ENCODE results near the gene SUMO3. TPM values are rescaled to one million over a fixed set of nuclear protein-coding genes. Genes with fewer than 3 reads are reported as not detected.

Gene SUMO3
- 75.2 and 107 TPM in 2 replicates for total RNA-seq

GRCh38 chr21:44817914-44818639, at the start of gene SUMO3:
TSS of gene SUMO3 (minus strand) at chr21:44818062. CDS start at chr21:44817968, 94 bp downstream.
- DNase-seq = peak; percentile 89

GRCh38 chr21:44867464-44867863, 49.6 kb upstream of the SUMO3 start:
- DNase-seq = no peak

GRCh38 chr21:44866780-44867179, 48.9 kb upstream of the SUMO3 start:
- DNase-seq = peak; percentile 88

- no peak for DNase-seq
Measured at GRCh38 chr21:44865561-44866280, 47.9 kb upstream of the SUMO3 start.

GRCh38 chr21:44862869-44863685, 45.2 kb upstream of the SUMO3 start:
- no peak for DNase-seq

GRCh38 chr21:44858791-44859190, 40.9 kb upstream of the SUMO3 start:
- DNase-seq = no peak

GRCh38 chr21:44858291-44858690, 40.4 kb upstream of the SUMO3 start:
- DNase-seq = no peak

GRCh38 chr21:44857127-44857892, 39.4 kb upstream of the SUMO3 start:
- DNase-seq = no peak

GRCh38 chr21:44856131-44856530, 38.3 kb upstream of the SUMO3 start:
- no peak for DNase-seq

- DNase-seq = no peak
Measured at GRCh38 chr21:44855572-44855971, 37.7 kb upstream of the SUMO3 start.

GRCh38 chr21:44854664-44855446, 37.0 kb upstream of the SUMO3 start:
- DNase-seq = no peak

GRCh38 chr21:44854391-44854663, 36.5 kb upstream of the SUMO3 start:
- no peak for DNase-seq

- DNase-seq = no peak
Measured at GRCh38 chr21:44853601-44854390, 35.9 kb upstream of the SUMO3 start.

GRCh38 chr21:44850905-44851657, 33.2 kb upstream of the SUMO3 start:
- no peak for DNase-seq

GRCh38 chr21:44850208-44850800, 32.4 kb upstream of the SUMO3 start:
- no peak for DNase-seq

GRCh38 chr21:44849616-44850130, 31.8 kb upstream of the SUMO3 start:
- no peak for DNase-seq

- no peak for DNase-seq
Measured at GRCh38 chr21:44848821-44849521, 31.1 kb upstream of the SUMO3 start.

- DNase-seq = no peak
Measured at GRCh38 chr21:44847261-44848056, 29.6 kb upstream of the SUMO3 start.
